Osteoblast (primary cell): ENCODE results near the gene LEAP2. TPM values are rescaled to one million over a fixed set of nuclear protein-coding genes. Genes with fewer than 3 reads are reported as not detected.

ENCODE experiments used
- DNase-seq: peaks from one replicate; pipeline ENCODE4 v3.0.0; 2011; ENCODE audit warnings: low spot score, mixed read lengths; ENCODE audit not compliant: insufficient read length; ENCODE audit errors: missing footprints
- H2AFZ ChIP-seq: 2 replicates; pipeline ENCODE4 v1.6.0; 2011; ENCODE audit warnings: mild to moderate bottlenecking, low read length
- H3K27ac ChIP-seq: 2 replicates; pipeline ENCODE4 v1.5.1; 2011; ENCODE audit warnings: mild to moderate bottlenecking, low read depth, low read length, moderate library complexity
- H3K27me3 ChIP-seq: 2 replicates; pipeline ENCODE4 v1.6.0; 2012; ENCODE audit warnings: mild to moderate bottlenecking, control low read depth, inconsistent platforms, low read length, moderate library complexity; ENCODE audit not compliant: insufficient read depth
- H3K36me3 ChIP-seq: 2 replicates; pipeline ENCODE4 v1.5.1; 2011; ENCODE audit warnings: mild to moderate bottlenecking, low read length, control low read depth, moderate library complexity; ENCODE audit not compliant: insufficient read depth
- H3K4me1 ChIP-seq: 2 replicates; pipeline ENCODE4 v1.5.1; 2011; ENCODE audit warnings: mild to moderate bottlenecking, low read length, control low read depth, moderate library complexity; ENCODE audit not compliant: insufficient read depth
- H3K4me2 ChIP-seq: 2 replicates; pipeline ENCODE4 v1.6.0; 2011; ENCODE audit warnings: mild to moderate bottlenecking, low read length; ENCODE audit not compliant: insufficient read depth
- H3K4me3 ChIP-seq: fragments of 200-600 bp; sonication (generic); 3 replicates; pipeline ENCODE4 v1.5.1; 2012; ENCODE audit warnings: mild to moderate bottlenecking, low read length, inconsistent platforms; ENCODE audit not compliant: insufficient read depth
- H3K79me2 ChIP-seq: 2 replicates; pipeline ENCODE4 v1.6.0; 2012; ENCODE audit warnings: mild to moderate bottlenecking, low read length, control low read depth, inconsistent platforms; ENCODE audit not compliant: insufficient read depth
- H3K9me3 ChIP-seq: 2 replicates; pipeline ENCODE4 v1.5.1; 2011; ENCODE audit warnings: low read depth, low read length, control low read depth
- H4K20me1 ChIP-seq: 2 replicates; pipeline ENCODE4 v1.6.0; 2012; ENCODE audit warnings: mild to moderate bottlenecking, low read length, control low read depth; ENCODE audit not compliant: insufficient read depth
- small RNA-seq: library from RNA; depleted of rRNA; stranded (forward); fragments of <200 nt; gene quantifications from one replicate; pipeline ENCODE3, GENCODE V24; 2012
- total RNA-seq: library from RNA; depleted of rRNA; stranded (reverse); fragments of >200 nt; gene quantifications from 2 replicates; pipeline ENCODE4 v1.2.3, GENCODE V29; 2012
- TF ChIP-seq, protein P1 (sequence below): IDR thresholded peaks from 2 replicates; pipeline ENCODE4 v1.5.1; 2011; ENCODE audit warnings: mild to moderate bottlenecking, low read depth, low read length, moderate library complexity; ENCODE audit errors: extremely low read depth

LEAP2 gene
- total RNA-seq, 1 donor = under 0.01 TPM

GRCh38 chr5:132915681-132916080 lies 42.2 kb downstream of the LEAP2 start:
- Histone ChIP-seq H3K79me2 (peaks cover 92% of the 10 kb centered on the region), H3K9me3 (no peaks in the 10 kb centered on the region), H3K4me3 (no peak overlapping the region), H4K20me1 (peaks cover 45% of the 10 kb centered on the region), H3K4me2 (no peak overlapping the region), H3K36me3 (peaks cover 58% of the 10 kb centered on the region), H2AFZ (no peak overlapping the region), H3K4me1 (no peaks in the 10 kb centered on the region), H3K27me3 (no peaks in the 10 kb centered on the region), H3K27ac (no peak overlapping the region)
- no peak for DNase-seq
- TF ChIP-seq, protein P1, sequence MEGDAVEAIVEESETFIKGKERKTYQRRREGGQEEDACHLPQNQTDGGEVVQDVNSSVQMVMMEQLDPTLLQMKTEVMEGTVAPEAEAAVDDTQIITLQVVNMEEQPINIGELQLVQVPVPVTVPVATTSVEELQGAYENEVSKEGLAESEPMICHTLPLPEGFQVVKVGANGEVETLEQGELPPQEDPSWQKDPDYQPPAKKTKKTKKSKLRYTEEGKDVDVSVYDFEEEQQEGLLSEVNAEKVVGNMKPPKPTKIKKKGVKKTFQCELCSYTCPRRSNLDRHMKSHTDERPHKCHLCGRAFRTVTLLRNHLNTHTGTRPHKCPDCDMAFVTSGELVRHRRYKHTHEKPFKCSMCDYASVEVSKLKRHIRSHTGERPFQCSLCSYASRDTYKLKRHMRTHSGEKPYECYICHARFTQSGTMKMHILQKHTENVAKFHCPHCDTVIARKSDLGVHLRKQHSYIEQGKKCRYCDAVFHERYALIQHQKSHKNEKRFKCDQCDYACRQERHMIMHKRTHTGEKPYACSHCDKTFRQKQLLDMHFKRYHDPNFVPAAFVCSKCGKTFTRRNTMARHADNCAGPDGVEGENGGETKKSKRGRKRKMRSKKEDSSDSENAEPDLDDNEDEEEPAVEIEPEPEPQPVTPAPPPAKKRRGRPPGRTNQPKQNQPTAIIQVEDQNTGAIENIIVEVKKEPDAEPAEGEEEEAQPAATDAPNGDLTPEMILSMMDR = no peak

DNA sequence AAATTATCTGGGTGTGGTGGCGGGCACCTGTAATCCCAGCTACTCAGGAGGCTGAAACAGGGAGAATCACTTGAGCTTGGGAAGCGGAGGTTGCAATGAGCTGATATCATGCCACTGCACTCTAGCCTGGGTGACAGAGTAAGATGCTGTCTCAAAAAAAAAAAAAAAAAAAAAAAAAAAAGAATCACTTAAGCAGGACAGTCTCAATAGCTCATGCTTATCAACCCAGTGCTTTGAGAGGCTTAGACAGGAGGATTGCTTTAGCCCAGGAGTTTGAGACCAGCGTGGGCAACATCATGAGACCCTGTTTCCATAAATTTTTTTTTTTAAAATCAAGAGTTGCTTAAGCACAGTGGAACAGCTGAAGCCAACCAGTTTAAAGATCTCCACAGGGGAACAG lies 42.6 kb downstream of the LEAP2 start:
- Histone ChIP-seq H3K79me2 (peaks cover 92% of the 10 kb centered on the region), H4K20me1 (peaks cover 43% of the 10 kb centered on the region), H3K27ac (peak overlapping the region; percentile 23), H3K9me3 (no peaks in the 10 kb centered on the region), H3K4me2 (no peak overlapping the region), H2AFZ (no peak overlapping the region), H3K36me3 (peaks cover 54% of the 10 kb centered on the region), H3K4me3 (no peak overlapping the region), H3K27me3 (no peaks in the 10 kb centered on the region), H3K4me1 (no peaks in the 10 kb centered on the region)
- no peak for DNase-seq
- TF ChIP-seq, protein P1 = no peak

Small RNAs within 50 kb of the gene (small RNA-seq; reads per million reads assigned to genes)
- not detected for gene RNA5SP192

Other genes starting within 250 kb of the LEAP2 start
- under 0.01 TPM in 1 of 2 replicates, not detected in the other for gene IL13, start 215.5 kb upstream of the LEAP2 start, total RNA-seq
- gene IL4, start 199.7 kb upstream of the LEAP2 start, total RNA-seq = not detected in 2 replicates
- 8.5 and 12.7 TPM in 2 replicates for gene KIF3A, start 136.1 kb upstream of the LEAP2 start, total RNA-seq
- gene CCNI2, start 126.2 kb upstream of the LEAP2 start, total RNA-seq = not detected in 2 replicates
- gene SEPTIN8, start 96.4 kb upstream of the LEAP2 start, total RNA-seq = 32.1 and 33.7 TPM in 2 replicates
- gene SOWAHA, start 60.4 kb upstream of the LEAP2 start, total RNA-seq = under 0.01 and 0.29 TPM in 2 replicates
- 4.7 and 6.2 TPM in 2 replicates for gene SHROOM1, start 43.0 kb upstream of the LEAP2 start, total RNA-seq
- 0.29 and 0.36 TPM in 2 replicates for gene GDF9, start 7.2 kb upstream of the LEAP2 start, total RNA-seq
- gene UQCRQ, start 7.0 kb upstream of the LEAP2 start, total RNA-seq = 76.0 and 94.6 TPM in 2 replicates
- gene AFF4, start 90.0 kb downstream of the LEAP2 start, total RNA-seq = 79.0 and 83.2 TPM in 2 replicates
- 7.7 and 12.3 TPM in 2 replicates for gene ZCCHC10, start 152.9 kb downstream of the LEAP2 start, total RNA-seq
- 125 and 135 TPM in 2 replicates for gene HSPA4, start 178.3 kb downstream of the LEAP2 start, total RNA-seq